GM08714 (cell line): ENCODE data around the gene CBFA2T2.

Experiments
- H3K4me3 ChIP-seq: fragments of 200-500 bp; sonication (Bioruptor generic); 2 replicates; pipeline ENCODE4 v1.5.1; 2014; ENCODE audit warnings: mild to moderate bottlenecking, low read length, inconsistent platforms
- ZNF274 ChIP-seq: IDR thresholded peaks from 2 replicates; pipeline ENCODE4 v1.6.1; 2012; ENCODE audit warnings: mild to moderate bottlenecking, low read depth, low read length

The CBFA2T2 gene

GRCh38 chr20:33684533-33685327 lies 194.8 kb downstream of the CBFA2T2 start:
- H3K4me3 ChIP-seq, result peak overlapping the region; percentile 87

GRCh38 chr20:33685328-33686099 lies 195.6 kb downstream of the CBFA2T2 start:
- TF ChIP-seq ZNF274, result no peak
- peak overlapping the region; percentile 87 for H3K4me3 ChIP-seq

More at GRCh38 chr20:33684533-33685327, 194.8 kb downstream of the CBFA2T2 start:
- no peak for TF ChIP-seq ZNF274

GRCh38 chr20:33686100-33686983 lies 196.4 kb downstream of the CBFA2T2 start, which contains the start of gene E2F1:
Gene E2F1, minus strand, starts transcription at chr20:33686385. Its CDS starts 121 bp downstream, at chr20:33686264.
- peak within 1 kb of the TSS; percentile 87 for H3K4me3 ChIP-seq
- TF ChIP-seq ZNF274, result peak; percentile 48; the same call in 1 of the 2 replicates

GRCh38 chr20:33686984-33687366 lies 197.1 kb downstream of the CBFA2T2 start:
- no peak for TF ChIP-seq ZNF274
- H3K4me3 ChIP-seq, result peak overlapping the region; percentile 4; the same call in 1 of the 2 replicates

GRCh38 chr20:33687370-33687915 lies 197.5 kb downstream of the CBFA2T2 start:
- no peak for TF ChIP-seq ZNF274
- H3K4me3 ChIP-seq, result no peak overlapping the region

GRCh38 chr20:33687993-33688937 lies 198.4 kb downstream of the CBFA2T2 start:
- H3K4me3 ChIP-seq, result no peak overlapping the region
- TF ChIP-seq ZNF274, result no peak

- H3K4me3 ChIP-seq, result no peak overlapping the region
- no peak for TF ChIP-seq ZNF274
Measured at GRCh38 chr20:33688938-33689424, 199.1 kb downstream of the CBFA2T2 start.

- H3K4me3 ChIP-seq, result no peak overlapping the region
- no peak for TF ChIP-seq ZNF274
Measured at GRCh38 chr20:33689493-33689892, 199.6 kb downstream of the CBFA2T2 start.

- TF ChIP-seq ZNF274, result no peak
- no peak overlapping the region for H3K4me3 ChIP-seq
Measured at GRCh38 chr20:33689973-33690372, 200.1 kb downstream of the CBFA2T2 start.

- no peak for TF ChIP-seq ZNF274
- H3K4me3 ChIP-seq, result no peak overlapping the region
Measured at GRCh38 chr20:33693289-33693688, 203.4 kb downstream of the CBFA2T2 start.

- H3K4me3 ChIP-seq, result no peak overlapping the region
- no peak for TF ChIP-seq ZNF274
Measured at GRCh38 chr20:33693741-33694638, 204.1 kb downstream of the CBFA2T2 start.

GRCh38 chr20:33694639-33695012 lies 204.7 kb downstream of the CBFA2T2 start:
- TF ChIP-seq ZNF274, result no peak
- no peak overlapping the region for H3K4me3 ChIP-seq
